ENCODE measurements around the gene WDR45B. TPM values are rescaled to one million over a fixed set of nuclear protein-coding genes. Genes with fewer than 3 reads are reported as not detected.

WDR45B gene
- total RNA-seq, 1 donor from 2014 or later = 75.8 TPM

DNA sequence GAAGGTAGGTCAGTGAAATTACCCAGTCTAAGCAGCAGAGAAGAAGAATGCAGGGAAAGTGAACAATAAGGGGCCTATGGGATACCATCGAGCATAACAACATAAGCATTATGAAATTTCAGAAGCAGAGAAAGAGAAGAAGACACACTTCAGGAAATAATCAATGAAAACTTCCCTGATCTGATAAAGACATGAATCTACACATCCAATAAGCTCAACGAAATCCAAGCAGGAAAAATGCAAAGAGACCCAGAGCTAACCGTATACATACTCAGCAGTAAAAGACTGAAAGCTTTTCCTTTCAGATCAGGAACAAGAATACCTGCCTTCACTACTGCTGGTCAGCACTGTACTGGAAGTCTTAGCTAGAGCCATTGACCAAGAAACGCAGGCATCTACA, 38.6 kb downstream of the WDR45B start:
- Mint-ChIP-seq H3K4me1 (ENCODE audit: low read depth) (no peaks in the 10 kb centered on the region), H3K4me3 (ENCODE audit: low read depth) (no peak overlapping the region), H3K9me3 (ENCODE audit: low read depth) (no peaks in the 10 kb centered on the region), H3K27me3 (no peaks in the 10 kb centered on the region), H3K36me3 (ENCODE audit: insufficient read depth) (peaks cover 39% of the 10 kb centered on the region), H3K27ac (peak overlapping the region; percentile 87)
- no peak for DNase-seq (ENCODE audit: low spot score, unreplicated experiment)
- TF ChIP-seq, protein P1, sequence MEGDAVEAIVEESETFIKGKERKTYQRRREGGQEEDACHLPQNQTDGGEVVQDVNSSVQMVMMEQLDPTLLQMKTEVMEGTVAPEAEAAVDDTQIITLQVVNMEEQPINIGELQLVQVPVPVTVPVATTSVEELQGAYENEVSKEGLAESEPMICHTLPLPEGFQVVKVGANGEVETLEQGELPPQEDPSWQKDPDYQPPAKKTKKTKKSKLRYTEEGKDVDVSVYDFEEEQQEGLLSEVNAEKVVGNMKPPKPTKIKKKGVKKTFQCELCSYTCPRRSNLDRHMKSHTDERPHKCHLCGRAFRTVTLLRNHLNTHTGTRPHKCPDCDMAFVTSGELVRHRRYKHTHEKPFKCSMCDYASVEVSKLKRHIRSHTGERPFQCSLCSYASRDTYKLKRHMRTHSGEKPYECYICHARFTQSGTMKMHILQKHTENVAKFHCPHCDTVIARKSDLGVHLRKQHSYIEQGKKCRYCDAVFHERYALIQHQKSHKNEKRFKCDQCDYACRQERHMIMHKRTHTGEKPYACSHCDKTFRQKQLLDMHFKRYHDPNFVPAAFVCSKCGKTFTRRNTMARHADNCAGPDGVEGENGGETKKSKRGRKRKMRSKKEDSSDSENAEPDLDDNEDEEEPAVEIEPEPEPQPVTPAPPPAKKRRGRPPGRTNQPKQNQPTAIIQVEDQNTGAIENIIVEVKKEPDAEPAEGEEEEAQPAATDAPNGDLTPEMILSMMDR (IDR thresholded peaks at IDR 0.05; ENCODE audit: unreplicated experiment) = no peak

DNA sequence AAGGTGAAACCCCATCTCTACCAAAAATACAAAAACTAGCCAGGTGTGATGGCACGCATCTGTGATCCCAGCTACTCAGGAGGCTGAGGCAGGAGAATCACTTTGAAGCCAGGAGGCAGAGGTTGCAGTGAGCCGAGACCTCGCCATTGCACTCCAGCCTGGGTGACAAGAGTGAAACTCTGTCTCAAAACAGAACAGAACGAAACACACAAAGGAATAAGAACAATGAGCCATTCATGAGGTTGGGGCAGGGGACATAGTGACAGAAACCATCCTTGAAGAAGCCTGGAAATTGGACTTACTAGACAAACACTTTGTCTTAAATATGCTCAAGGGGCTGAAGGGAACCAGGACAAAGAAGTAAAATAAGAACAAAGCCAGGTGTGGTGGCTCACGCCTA, 39.4 kb downstream of the WDR45B start:
- H3K27me3 Mint-ChIP-seq = no peaks in the 10 kb centered on the region
- H3K4me1 Mint-ChIP-seq (ENCODE audit: low read depth) = no peaks in the 10 kb centered on the region
- DNase-seq (ENCODE audit: low spot score, unreplicated experiment) = no peak
- peaks cover 42% of the 10 kb centered on the region for H3K36me3 Mint-ChIP-seq (ENCODE audit: insufficient read depth)
- H3K9me3 Mint-ChIP-seq (ENCODE audit: low read depth) = no peaks in the 10 kb centered on the region
- TF ChIP-seq, protein P1 (IDR thresholded peaks at IDR 0.05; ENCODE audit: unreplicated experiment) = no peak
- peak overlapping the region; percentile 87 for H3K27ac Mint-ChIP-seq
- H3K4me3 Mint-ChIP-seq (ENCODE audit: low read depth) = no peak overlapping the region

DNA sequence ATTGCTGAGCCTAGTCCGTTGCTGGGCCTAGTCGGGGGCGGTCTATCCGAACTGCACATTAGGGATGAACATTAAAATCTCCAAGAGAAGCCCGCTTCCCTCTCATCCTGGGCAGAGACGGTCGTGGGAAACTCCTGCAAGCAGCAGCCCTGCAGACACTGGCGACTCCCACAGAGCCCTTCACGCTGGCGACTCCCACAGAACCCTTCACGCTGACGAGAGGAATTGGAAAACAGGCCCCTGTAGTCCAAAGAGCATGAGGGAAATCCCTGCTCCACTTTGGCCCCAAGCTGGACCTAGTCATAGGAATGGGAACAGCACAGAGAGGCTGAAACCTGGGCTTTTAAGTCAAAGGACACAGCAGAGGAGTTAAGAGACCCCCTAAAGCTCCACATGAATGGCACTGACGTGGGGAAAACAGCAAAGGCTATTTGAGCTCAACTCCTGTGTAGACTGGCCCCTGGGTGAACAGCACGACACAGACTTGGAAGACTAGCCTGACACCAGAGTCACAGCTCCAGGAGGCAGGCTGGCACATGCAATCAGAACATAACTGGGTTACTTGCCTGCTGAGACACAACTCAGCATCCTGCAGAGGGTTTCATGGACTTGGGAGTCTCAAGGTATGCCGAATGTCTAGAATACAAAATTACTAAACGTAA, 42.2 kb downstream of the WDR45B start:
- H3K27ac Mint-ChIP-seq = peak overlapping the region; percentile 92
- no peak for DNase-seq (ENCODE audit: low spot score, unreplicated experiment)
- H3K27me3 Mint-ChIP-seq = no peaks in the 10 kb centered on the region
- H3K9me3 Mint-ChIP-seq (ENCODE audit: low read depth) = no peaks in the 10 kb centered on the region
- no peak overlapping the region for H3K4me3 Mint-ChIP-seq (ENCODE audit: low read depth)
- peaks cover 46% of the 10 kb centered on the region for H3K36me3 Mint-ChIP-seq (ENCODE audit: insufficient read depth)
- TF ChIP-seq, protein P1 (IDR thresholded peaks at IDR 0.05; ENCODE audit: unreplicated experiment) = no peak
- H3K4me1 Mint-ChIP-seq (ENCODE audit: low read depth) = no peaks in the 10 kb centered on the region

DNA sequence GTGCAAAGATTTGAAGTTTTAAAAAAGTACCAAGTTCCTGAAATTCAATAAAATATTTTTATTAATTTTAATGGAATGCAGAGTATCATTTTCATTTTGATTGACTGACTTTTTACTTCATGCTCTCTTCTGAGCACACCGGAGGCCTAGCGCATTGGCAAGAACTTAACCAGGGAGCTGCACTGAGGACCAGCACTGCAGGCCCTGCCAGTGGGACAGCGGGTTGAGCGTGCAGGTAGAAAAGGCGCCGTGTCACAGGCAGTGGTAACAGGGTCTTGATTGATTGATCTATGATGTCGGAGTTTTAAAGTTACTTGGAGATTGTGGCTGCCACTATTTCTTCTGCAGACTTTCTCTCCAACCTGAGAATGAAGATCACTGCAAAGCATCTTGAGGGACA, 43.7 kb downstream of the WDR45B start:
- H3K27me3 Mint-ChIP-seq = no peaks in the 10 kb centered on the region
- H3K4me1 Mint-ChIP-seq (ENCODE audit: low read depth) = no peaks in the 10 kb centered on the region
- peak overlapping the region; percentile 53 for H3K27ac Mint-ChIP-seq
- peaks cover 42% of the 10 kb centered on the region for H3K36me3 Mint-ChIP-seq (ENCODE audit: insufficient read depth)
- no peaks in the 10 kb centered on the region for H3K9me3 Mint-ChIP-seq (ENCODE audit: low read depth)
- TF ChIP-seq, protein P1 (IDR thresholded peaks at IDR 0.05; ENCODE audit: unreplicated experiment) = no peak
- DNase-seq (ENCODE audit: low spot score, unreplicated experiment) = no peak
- no peak overlapping the region for H3K4me3 Mint-ChIP-seq (ENCODE audit: low read depth)

DNA sequence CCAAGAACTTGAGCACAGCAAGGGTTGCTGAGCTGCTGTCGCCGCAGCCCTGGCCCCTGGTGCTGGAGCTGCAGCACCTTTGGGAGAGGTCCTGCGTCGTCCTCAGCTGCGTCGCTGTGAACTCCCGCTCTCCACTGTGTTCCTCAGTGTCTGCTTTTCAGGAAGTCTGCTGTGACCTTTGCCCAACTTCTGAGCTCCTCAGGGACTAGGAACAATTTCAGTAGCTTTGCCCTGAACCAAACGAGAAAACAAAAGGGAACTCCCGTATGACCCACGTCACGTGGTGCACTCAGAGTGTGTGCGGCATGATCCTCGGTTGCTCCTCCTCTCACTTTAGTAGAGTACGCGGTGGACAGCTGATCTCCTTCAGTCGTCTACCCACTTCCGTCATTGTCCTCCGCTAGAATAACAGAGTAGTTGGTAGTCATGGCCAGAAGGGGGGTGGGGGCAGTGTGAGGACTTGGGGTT, 44.2 kb downstream of the WDR45B start:
- Mint-ChIP-seq H3K36me3 (ENCODE audit: insufficient read depth) (peaks cover 38% of the 10 kb centered on the region), H3K4me1 (ENCODE audit: low read depth) (no peaks in the 10 kb centered on the region), H3K27ac (peak overlapping the region; percentile 53), H3K4me3 (ENCODE audit: low read depth) (no peak overlapping the region), H3K9me3 (ENCODE audit: low read depth) (no peaks in the 10 kb centered on the region), H3K27me3 (no peaks in the 10 kb centered on the region)
- TF ChIP-seq, protein P1 (IDR thresholded peaks at IDR 0.05; ENCODE audit: unreplicated experiment) = no peak
- DNase-seq (ENCODE audit: low spot score, unreplicated experiment) = no peak
